ENCODE measurements around the gene WDR53. TPM values are rescaled to one million over a fixed set of nuclear protein-coding genes. Genes with fewer than 3 reads are reported as not detected.

Gene WDR53
- total RNA-seq, 1 experiment from 2014 or later, result 14.8 TPM

- BruUV-seq (replicated peaks), result no TSS peak
- H2AFZ ChIP-seq (ENCODE audit: low read depth, low read length, poor library complexity, severe bottlenecking), result peak overlapping the region; percentile 91
- ChIA-PET POLR2A (no interaction called here), CTCF (interaction anchor here (0.5 to 2.9 kb wide), 11 partner anchors 9 to 660 kb away, joined by 3 to 14 read pairs (median 6); no protein-coding TSS in a partner anchor), RAD21 (ENCODE audit: low non-redundant PET in 1 of 2, low total read pairs in 2 of 2, uncharacterized antibody in 2 of 2, unreplicated experiment in 2 of 2) (interaction anchor here (0.5 to 1.5 kb wide), 4 partner anchors 33 to 320 kb away, joined by 3 to 5 read pairs (median 4); no protein-coding TSS in a partner anchor)
- no peaks in the 10 kb centered on the region for H3K79me2 ChIP-seq (ENCODE audit: insufficient read depth, low read length)
- H3K36me3 ChIP-seq (ENCODE audit: control insufficient read depth in 1 of 2, insufficient read depth in 2 of 2, low read length in 2 of 2), result no peaks in the 10 kb centered on the region
- no peaks in the 10 kb centered on the region for H3K9me3 ChIP-seq (ENCODE audit: control insufficient read depth in 1 of 2, insufficient read depth in 1 of 2, low read depth in 1 of 2, low read length in 2 of 2)
- DNase-seq (ENCODE audit: low read depth, low spot score), result no peak
- no peak overlapping the region for H3K27ac ChIP-seq (ENCODE audit: low read depth, low read length)
- no peaks in the 10 kb centered on the region for H3K27me3 ChIP-seq (ENCODE audit: insufficient read depth, low read length)
- H4K20me1 ChIP-seq (ENCODE audit: insufficient read depth), result no peaks in the 10 kb centered on the region
- ATAC-seq, result no peak
- H3K4me2 ChIP-seq (ENCODE audit: low read length), result no peak overlapping the region
- H3K9me2 ChIP-seq (ENCODE audit: insufficient read depth), result no peaks in the 10 kb centered on the region
- H3K9ac ChIP-seq (ENCODE audit: low read length), result no peak overlapping the region
- intact Hi-C loops (cut with micrococcal nuclease), result loop anchor here (1.0 to 10.0 kb wide), 6 partner anchors 33 to 665 kb away; no protein-coding TSS in a partner anchor
- TF ChIP-seq EZH2 (IDR thresholded peaks at IDR 0.05), result no peak
- peaks cover 2 to 7% of the 10 kb centered on the region in 2 experiments; a peak in 2 of 4 replicates for H3K4me1 ChIP-seq (ENCODE audit: control insufficient read depth in 1 of 2, insufficient read depth in 2 of 2, low read length in 2 of 2)
- H3K4me3 ChIP-seq (replicated peaks in 1 of 2; ENCODE audit: low read depth in 1 of 2, low read length in 2 of 2), result no peak overlapping the region
Observed at GRCh38 chr3:196519718-196520082, 48.7 kb downstream of the WDR53 start.

DNA sequence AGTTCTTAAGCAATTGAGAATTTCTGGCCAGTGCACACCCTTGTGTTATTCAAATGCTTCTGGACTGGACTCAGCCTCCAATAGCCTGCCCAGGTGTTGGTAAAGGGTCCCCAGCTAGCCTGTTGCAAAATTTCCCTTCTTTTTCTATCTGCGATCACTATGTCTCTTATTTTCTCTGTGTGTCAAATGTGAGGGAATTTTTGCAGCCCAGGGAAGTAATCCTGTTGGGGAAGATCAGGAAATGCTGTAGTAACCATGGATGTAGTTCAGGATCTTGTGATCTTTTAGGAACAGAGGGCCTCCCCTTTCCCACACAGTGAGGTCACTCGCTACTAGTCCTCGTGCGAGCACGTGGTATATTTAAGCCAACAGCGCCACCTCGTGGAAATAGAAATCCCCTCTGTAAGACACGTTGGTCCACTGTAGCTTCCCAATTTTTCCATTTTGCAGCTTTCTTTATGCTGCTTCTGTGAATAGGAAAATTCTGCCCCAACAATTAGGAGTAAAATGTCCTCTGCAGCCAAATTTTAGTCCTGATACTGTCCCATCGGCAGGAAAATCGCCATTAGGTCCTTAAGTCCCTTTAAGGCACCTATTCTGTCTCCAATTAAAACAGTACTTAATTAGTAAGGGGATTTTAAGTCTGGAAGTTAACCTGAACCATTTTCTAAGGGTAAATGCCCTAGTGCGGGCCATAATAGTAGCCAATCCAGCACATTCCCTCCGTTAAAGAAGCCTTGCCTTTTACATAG, 49.2 kb downstream of the WDR53 start:
- no peaks in the 10 kb centered on the region for H3K9me3 ChIP-seq (ENCODE audit: control insufficient read depth in 1 of 2, insufficient read depth in 1 of 2, low read depth in 1 of 2, low read length in 2 of 2)
- no peaks in the 10 kb centered on the region for H3K36me3 ChIP-seq (ENCODE audit: control insufficient read depth in 1 of 2, insufficient read depth in 2 of 2, low read length in 2 of 2)
- ChIA-PET POLR2A (no interaction called here), RAD21 (ENCODE audit: low non-redundant PET in 1 of 2, low total read pairs in 2 of 2, uncharacterized antibody in 2 of 2, unreplicated experiment in 2 of 2) (interaction anchor here (0.5 to 1.5 kb wide), 7 partner anchors 33 to 459 kb away, joined by 3 to 6 read pairs (median 4); no protein-coding TSS in a partner anchor), CTCF (interaction anchor here (0.5 to 2.9 kb wide), 12 partner anchors 9 to 660 kb away, joined by 3 to 14 read pairs (median 6); no protein-coding TSS in a partner anchor)
- H4K20me1 ChIP-seq (ENCODE audit: insufficient read depth), result no peaks in the 10 kb centered on the region
- intact Hi-C loops (cut with micrococcal nuclease), result loop anchor here (1.0 to 2.0 kb wide), 5 partner anchors 32 to 656 kb away; no protein-coding TSS in a partner anchor
- H3K79me2 ChIP-seq (ENCODE audit: insufficient read depth, low read length), result no peaks in the 10 kb centered on the region
- H3K27me3 ChIP-seq (ENCODE audit: insufficient read depth, low read length), result no peaks in the 10 kb centered on the region
- peak overlapping the region; percentile 94 for H2AFZ ChIP-seq (ENCODE audit: low read depth, low read length, poor library complexity, severe bottlenecking)
- DNase-seq (ENCODE audit: low read depth, low spot score) (peak; percentile 86), ATAC-seq (peak; percentile 94)
- peak overlapping the region; percentile 28; the same call in 1 of the 2 replicates for H3K4me2 ChIP-seq (ENCODE audit: low read length)
- no peak overlapping the region for H3K9ac ChIP-seq (ENCODE audit: low read length)
- H3K4me3 ChIP-seq (replicated peaks in 1 of 2; ENCODE audit: low read depth in 1 of 2, low read length in 2 of 2), result no peak overlapping the region
- no peak overlapping the region for H3K27ac ChIP-seq (ENCODE audit: low read depth, low read length)
- TF ChIP-seq MAX (IDR thresholded peaks at IDR 0.05) (peak; percentile 95), CBX3 (IDR thresholded peaks at IDR 0.05; ENCODE audit: low read depth) (0 out of 2 replicates have a peak, but pooled peaks have one; percentile 48), EGR1 (IDR thresholded peaks at IDR 0.05; ENCODE audit: low read depth) (no peak), EZH2 (IDR thresholded peaks at IDR 0.05) (no peak), ZNF274 (IDR thresholded peaks at IDR 0.05; ENCODE audit: low read depth, low read length) (no peak), RAD21 (IDR thresholded peaks at IDR 0.05; ENCODE audit: low read depth) (peak; percentile 99)
- TF ChIP-seq, protein P1, sequence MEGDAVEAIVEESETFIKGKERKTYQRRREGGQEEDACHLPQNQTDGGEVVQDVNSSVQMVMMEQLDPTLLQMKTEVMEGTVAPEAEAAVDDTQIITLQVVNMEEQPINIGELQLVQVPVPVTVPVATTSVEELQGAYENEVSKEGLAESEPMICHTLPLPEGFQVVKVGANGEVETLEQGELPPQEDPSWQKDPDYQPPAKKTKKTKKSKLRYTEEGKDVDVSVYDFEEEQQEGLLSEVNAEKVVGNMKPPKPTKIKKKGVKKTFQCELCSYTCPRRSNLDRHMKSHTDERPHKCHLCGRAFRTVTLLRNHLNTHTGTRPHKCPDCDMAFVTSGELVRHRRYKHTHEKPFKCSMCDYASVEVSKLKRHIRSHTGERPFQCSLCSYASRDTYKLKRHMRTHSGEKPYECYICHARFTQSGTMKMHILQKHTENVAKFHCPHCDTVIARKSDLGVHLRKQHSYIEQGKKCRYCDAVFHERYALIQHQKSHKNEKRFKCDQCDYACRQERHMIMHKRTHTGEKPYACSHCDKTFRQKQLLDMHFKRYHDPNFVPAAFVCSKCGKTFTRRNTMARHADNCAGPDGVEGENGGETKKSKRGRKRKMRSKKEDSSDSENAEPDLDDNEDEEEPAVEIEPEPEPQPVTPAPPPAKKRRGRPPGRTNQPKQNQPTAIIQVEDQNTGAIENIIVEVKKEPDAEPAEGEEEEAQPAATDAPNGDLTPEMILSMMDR (IDR thresholded peaks at IDR 0.05 in 2 of 3, conservative IDR thresholded peaks at IDR 0.05 in 1 of 3; ENCODE audit: borderline replicate concordance in 1 of 3, insufficient read depth in 1 of 3, low read depth in 2 of 3, low read length in 2 of 3), result peak; percentile 57 to 91 (median 87)
- peaks cover 2 to 7% of the 10 kb centered on the region in 2 experiments; a peak in 2 of 4 replicates for H3K4me1 ChIP-seq (ENCODE audit: control insufficient read depth in 1 of 2, insufficient read depth in 2 of 2, low read length in 2 of 2)
- BruUV-seq (replicated peaks), result no TSS peak
- H3K9me2 ChIP-seq (ENCODE audit: insufficient read depth), result no peaks in the 10 kb centered on the region
